GM19455 (cell line): ENCODE measurements around the gene RIPK4.
"Not testable (repeated sequence)": the region's sequence is repeated elsewhere in the genome, so short reads cannot be mapped to it uniquely, and the experiment has no call there.

Experiments used
- ATAC-seq: cut with Tn5 transposase; IDR thresholded peaks from one replicate; pipeline ENCODE4 v1.9.1; 2021; ENCODE audit not compliant: unreplicated experiment

RIPK4 gene

DNA sequence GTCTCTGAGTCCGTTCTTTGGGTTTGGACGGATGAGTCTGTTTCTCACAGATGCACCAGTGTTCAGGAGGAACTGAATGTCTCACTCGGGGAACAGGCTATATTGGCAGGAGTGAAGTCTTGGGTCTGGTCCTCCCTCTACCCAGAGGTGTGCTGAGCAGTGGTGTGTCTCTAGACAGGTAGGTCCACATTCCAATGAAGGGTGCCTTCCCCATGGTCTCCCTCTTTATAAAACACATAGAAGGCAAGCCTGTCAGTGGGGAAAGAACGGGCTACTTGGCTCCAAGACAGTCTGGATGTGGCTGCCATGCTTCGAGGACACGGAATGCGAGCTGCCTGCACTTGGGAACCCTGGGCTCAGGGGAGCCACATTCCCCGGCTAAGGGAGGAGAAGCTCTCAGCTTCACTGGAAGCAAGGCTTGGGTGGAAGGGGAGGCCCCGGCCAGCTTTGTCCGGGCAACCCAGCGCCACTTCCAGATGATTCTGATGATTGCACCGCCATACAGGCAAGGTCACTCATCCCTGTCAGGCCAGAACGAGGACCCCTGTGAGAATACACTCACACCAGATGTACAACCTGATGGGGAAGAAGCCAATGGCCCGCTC, 29.7 kb upstream of the RIPK4 start:
- ATAC-seq: no peak

DNA sequence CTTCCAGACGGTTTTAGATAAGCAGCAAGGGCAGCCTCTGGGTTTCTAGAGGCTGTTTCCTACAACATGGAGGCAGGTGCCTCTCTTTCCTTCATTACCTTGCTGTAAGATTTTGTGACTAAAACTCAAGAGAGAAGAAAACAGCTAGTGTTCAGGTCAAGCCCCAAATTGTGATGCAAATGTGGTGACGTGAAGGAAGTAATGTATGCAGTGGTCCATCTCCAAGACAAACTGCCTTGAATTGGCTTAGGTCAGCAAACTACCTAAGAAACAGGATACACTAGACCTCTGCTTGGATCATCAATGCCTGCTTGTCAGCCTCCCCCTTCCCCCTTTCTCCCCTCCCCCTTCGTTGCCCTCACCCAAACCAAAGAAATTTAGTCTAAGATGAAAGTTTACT, 28.9 kb upstream of the RIPK4 start:
- no peak for ATAC-seq

- no peak for ATAC-seq
Measured at GRCh38 chr21:41794600-41794999, 27.7 kb upstream of the RIPK4 start.

DNA sequence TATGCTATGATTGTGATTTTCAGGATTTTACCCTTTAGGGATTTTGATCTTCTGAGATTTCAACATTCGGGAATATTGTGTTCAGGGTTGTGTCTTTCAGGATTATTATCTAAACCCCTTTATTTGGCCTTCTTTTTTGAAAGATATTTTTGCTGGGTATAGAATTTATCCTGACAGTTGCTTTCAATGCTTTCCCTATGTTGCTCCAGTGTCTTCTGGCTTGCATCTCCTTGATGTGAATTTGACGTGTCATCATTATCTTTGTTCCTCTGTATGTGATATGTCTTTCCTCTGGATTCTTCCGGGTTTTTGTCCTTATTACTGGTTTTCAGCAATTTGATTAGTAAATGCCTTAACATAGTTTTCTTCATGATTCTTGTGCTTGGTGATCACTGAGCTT, 25.9 kb upstream of the RIPK4 start:
- no peak for ATAC-seq

DNA sequence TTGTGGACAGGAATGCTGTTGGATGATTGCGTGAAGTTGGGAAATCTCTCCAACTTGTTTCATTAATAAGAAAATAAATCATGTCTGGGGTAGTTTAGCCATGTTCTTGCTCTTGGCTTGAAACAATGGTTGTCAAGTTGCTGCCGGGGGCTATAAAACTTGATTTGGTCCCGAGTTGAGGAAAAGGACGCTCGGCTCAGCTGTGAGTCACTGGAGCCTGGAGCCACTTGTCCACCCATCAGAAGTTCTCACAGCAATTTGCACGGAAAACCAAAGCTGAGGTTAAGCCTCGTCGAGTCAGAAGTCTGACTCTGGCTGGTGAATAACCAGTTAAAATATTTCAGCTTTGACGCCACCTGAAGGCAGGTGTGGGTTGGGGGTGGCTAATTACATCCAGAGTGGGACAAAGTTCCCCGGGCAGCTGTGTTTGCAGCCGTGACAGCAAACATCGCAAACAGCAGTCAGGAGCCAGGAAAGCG, 19.7 kb upstream of the RIPK4 start:
- ATAC-seq: no peak

GRCh38 chr21:41785262-41785661, 18.4 kb upstream of the RIPK4 start:
- ATAC-seq: not testable (repeated sequence)

DNA sequence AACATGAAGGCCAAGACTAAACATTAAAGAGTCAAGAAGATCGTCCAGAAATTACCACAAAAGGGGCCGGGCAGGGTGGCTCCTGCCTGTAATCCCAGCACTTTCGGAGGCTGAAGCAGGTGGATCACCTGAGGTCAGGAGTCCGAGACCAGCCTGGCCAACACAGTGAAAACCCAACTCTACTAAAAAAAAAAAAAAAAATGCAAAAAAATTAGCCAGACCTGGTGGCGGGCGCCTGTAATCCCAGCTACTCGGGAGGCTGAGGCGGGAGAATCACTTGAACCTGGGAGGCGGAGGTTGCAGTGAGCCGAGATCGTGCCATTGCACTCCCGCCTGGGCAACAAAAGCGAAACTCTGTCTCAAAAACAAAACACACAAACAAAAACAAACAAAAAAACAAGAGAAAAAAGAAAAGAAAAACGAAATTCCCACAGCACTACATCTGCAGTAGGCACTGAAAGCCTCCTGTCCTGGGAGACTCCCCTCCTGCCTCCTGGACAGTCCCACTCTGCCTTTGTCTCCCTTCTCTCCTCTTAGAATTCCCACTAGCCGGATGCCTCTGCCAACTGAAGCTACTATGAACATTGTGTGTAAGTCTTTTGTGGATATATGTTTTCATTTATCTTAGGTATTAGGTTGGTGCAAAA, 17.7 kb upstream of the RIPK4 start:
- no peak for ATAC-seq

- no peak for ATAC-seq
Measured at GRCh38 chr21:41783476-41784180, 16.8 kb upstream of the RIPK4 start.

- ATAC-seq: no peak
Measured at GRCh38 chr21:41781050-41781410, 14.2 kb upstream of the RIPK4 start.

- no peak for ATAC-seq
Measured at GRCh38 chr21:41780337-41781049, 13.6 kb upstream of the RIPK4 start.

- no peak for ATAC-seq
Measured at GRCh38 chr21:41779659-41780058, 12.8 kb upstream of the RIPK4 start.

DNA sequence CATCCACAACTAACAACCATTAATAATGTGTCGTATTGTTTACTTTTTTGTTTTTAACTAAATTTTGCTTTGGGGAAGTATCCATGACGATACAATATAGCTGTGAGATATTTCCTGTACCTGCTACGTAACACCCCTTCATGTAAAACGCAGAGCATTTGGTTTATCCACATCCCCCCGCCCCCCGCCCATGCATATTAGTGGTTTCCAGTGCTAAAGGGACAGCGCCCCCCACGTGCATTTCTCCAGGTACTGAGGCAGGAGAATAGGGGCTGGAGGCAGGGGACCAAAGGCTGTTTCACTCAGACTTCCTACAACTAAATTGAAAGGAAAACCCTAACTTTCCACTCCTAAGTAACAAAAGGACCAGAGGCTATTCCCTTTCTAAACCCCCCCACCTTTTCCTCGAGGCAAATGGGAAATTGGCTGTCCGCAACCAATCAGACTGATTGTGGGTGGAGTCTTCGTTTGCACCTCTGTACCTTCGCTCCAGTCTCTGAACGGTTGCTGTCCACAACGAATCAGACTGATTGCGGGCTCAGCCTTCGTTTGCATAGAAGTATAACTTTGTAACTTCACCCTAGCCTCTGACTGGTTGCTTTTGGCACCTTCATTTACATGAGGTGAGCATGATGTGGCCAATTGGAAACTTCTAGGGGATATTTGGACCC, 12.2 kb upstream of the RIPK4 start:
- ATAC-seq: no peak

DNA sequence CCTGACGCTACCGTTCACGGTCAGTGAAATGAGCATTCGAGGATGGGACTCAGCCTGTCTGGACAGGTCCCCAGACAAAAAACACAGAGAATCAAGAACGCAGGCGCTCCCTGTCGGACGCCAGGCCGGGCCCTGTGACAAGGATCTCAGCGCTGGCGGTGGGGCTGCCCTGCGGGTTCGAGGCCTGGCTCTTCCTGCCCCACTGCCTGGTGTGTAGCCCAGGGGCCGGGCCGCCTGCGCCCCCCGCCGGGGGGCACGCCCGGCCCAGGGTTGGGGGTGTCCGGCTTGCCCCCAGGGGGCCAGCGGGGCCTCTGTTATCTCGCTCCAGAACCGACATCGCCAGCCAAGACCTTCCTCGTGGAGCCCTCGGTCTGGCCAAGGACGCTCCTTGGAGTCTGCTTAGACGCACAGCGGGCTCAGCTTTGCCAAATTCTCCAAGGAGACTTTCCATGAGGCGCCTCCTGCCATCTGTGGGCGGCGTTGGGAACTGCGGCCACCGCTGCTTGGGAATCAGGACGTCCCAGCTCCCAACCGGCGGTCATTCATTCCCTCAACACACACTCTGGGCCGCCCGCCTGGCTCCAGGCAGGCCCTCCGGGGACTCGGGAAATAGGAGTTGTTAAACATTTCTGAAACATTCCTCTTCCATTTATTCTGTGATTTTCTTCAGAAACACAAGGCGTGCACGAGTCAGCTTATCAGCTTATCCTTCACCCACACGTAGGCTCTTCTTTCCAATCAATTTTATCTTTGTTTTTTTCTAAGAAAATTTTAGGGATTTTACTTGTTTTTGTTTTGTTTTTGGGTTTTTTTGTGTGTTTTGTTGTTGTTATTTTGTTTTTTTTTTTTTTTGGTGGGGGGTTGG, 11.3 kb upstream of the RIPK4 start:
- no peak for ATAC-seq

GRCh38 chr21:41776778-41777177, 9.9 kb upstream of the RIPK4 start:
- ATAC-seq: no peak

DNA sequence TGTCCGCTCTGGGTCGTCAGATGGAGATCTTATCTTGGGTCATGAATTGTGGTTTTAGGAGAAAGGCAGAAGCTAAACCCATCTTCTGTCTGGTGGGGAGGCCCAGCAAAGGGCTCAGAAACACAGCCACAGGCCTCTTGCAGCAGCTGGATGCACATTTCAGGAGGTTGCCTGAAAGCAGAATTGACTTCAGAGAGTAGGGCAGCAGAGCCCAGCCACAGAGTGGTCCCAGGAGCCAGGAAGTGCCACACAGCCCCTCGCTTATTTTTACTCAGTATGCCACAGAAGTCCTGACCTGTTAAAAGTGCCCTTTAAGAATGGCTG, 8.3 kb upstream of the RIPK4 start:
- no peak for ATAC-seq

- no peak for ATAC-seq
Measured at GRCh38 chr21:41774467-41775148, 7.8 kb upstream of the RIPK4 start.

DNA sequence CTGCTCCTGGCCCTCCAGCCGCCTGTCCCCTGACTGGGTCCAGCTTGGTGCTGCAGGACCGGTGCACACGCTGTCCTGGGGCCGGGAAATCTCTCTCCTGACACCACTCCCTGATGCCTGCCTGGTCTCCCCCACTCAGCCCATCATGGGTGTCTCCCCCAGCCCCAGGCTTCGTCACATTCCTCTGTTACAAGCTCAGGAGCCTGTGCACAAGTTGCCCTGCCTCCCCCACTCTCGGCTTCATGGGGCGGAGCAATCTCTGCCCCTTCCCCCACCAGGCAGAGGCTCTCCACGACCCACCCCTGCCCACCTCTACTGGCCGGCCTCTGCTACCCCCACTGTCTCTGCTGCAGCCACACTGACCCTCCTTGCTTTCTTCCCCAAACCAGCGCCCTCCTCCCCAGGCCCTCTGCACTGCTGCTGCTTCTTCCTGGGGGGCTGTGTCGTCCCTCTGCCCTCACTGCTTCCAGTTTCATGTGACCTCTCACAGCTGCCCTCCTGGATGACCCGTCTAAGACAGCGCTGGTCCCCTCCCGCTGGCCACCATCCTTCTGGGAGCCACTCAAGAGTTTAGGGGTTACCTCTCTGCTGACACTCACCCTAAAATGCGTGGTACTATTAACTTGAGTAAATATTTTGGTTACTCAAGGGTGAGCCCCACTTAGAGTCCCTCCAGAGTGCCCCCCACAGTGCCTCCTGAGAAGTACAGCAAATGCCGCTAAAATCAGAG, 5.7 kb upstream of the RIPK4 start:
- no peak for ATAC-seq

- ATAC-seq: no peak
Measured at GRCh38 chr21:41771625-41771945, 4.7 kb upstream of the RIPK4 start.

GRCh38 chr21:41770901-41771624, 4.2 kb upstream of the RIPK4 start:
- no peak for ATAC-seq
